ENCODE measurements around the gene COL8A1.

The COL8A1 gene

DNA sequence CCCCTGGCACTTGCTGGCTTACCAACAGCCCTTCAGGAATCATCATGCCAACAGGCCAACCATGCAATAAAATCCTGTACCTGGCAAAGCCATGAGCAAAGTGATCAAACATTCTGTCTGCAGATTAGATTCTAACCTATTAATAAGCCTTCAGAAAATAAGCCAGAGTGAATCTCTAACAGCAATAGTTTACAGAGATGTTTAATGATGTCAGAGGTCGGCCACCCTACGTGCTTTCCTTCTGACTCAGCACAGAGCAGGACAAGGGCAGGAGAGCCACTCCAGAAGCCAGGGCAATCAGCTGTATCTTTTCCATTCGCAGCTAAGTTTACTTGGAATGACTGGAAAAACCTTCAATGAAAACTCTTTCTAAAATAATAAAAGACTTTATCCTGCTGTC is 13.1 kb downstream of the COL8A1 start:
- H3K27me3 Mint-ChIP-seq = no peaks in the 10 kb centered on the region

DNA sequence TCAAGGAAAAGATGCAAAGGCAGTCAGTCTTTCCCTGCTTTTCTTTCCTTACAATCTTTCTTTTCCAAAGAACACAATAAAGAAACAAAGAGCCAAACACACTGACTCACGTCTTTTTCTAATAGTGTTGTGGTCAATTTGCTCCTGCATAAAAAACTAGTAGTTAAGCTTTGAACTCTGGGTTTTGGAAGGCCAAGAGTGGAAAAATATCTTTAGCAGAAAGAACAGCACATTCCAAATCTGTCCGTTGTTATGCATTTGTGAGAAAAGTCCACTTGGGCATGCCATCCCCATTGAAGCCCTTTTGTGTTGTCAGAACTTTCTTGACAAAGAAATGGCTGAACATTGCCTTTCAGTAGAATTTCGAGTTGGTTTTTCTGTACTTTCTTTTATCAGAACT is 18.2 kb downstream of the COL8A1 start:
- no peak for DNase-seq
- H3K27me3 Mint-ChIP-seq = peaks cover 8% of the 10 kb centered on the region
- no peak overlapping the region for H3K4me3 Mint-ChIP-seq
- H3K4me1 Mint-ChIP-seq = no peaks in the 10 kb centered on the region
- ATAC-seq = no peak
- no peaks in the 10 kb centered on the region for H3K9me3 Mint-ChIP-seq
- no peak overlapping the region for H3K27ac Mint-ChIP-seq

More for the DNA sequence above, 13.1 kb downstream of the COL8A1 start:
- Mint-ChIP-seq H3K4me1 (no peaks in the 10 kb centered on the region), H3K4me3 (no peak overlapping the region), H3K9me3 (no peaks in the 10 kb centered on the region), H3K27ac (no peak overlapping the region)
- ATAC-seq (no peak), DNase-seq (no peak)

DNA sequence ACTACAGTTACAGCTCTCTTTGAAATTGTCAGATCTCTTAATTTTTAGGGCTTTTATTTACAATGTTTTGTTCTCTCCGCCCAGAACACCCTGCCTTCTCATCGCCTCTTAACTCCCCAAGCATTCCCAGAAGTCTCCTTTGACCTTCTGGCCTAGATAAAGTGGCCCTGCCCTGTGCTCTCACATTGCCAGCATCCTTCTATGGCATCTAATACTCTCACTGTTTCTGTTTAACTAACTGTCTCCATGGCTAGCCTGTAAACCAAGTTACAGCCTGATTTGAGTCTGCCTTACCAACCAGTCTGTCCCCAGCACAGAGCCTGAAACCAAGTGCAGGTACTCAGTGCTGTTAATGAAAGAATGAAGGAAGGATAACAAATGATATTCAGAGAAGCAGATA is 19.9 kb downstream of the COL8A1 start:
- Mint-ChIP-seq H3K9me3 (no peaks in the 10 kb centered on the region), H3K27me3 (peaks cover 8% of the 10 kb centered on the region), H3K27ac (no peak overlapping the region), H3K4me1 (no peaks in the 10 kb centered on the region), H3K4me3 (no peak overlapping the region)
- ATAC-seq (no peak), DNase-seq (no peak)

DNA sequence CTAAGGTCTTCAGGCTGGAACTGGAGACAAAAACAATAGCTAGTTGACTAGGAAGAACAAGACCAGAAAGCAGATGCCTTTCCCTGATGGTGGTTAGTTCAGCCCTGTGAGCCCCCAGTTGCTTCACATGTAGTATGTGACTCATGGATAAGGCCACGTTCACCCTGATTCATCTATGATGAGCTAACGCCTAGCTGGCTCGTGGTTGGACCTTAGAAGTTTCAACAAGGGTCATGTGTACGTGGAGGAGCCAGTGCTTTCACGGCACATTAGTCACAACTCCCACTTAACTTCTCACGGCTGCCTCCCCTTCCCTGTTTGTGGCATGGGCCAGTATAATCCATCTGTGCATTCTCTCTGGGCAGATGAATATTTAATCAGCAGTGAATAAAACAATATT is 20.6 kb downstream of the COL8A1 start:
- ATAC-seq = no peak
- DNase-seq = no peak
- H3K4me3 Mint-ChIP-seq = no peak overlapping the region
- no peaks in the 10 kb centered on the region for H3K4me1 Mint-ChIP-seq
- H3K27ac Mint-ChIP-seq = no peak overlapping the region
- peaks cover 8% of the 10 kb centered on the region for H3K27me3 Mint-ChIP-seq
- H3K9me3 Mint-ChIP-seq = no peaks in the 10 kb centered on the region

DNA sequence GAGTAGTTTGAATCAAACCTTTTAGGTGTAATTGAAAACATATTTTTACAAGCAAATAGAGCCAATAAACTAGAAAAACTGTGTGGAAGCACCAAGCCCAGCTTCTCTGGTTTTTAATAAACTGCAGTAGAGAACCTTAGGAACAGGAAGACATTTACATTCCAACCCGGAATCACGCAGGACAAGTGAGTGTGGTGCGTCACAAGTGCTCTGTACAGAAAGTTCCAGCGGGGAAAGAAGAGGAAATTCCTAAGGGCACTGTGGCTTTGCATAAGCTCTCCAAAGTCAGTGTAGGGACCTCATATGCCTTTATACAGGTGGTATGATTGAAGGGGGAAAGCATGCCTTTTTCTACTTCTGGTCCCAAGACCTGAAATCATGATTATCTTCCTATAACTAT is 21.6 kb downstream of the COL8A1 start:
- Mint-ChIP-seq H3K27ac (no peak overlapping the region), H3K4me1 (no peaks in the 10 kb centered on the region), H3K27me3 (peaks cover 8% of the 10 kb centered on the region), H3K4me3 (no peak overlapping the region), H3K9me3 (no peaks in the 10 kb centered on the region)
- DNase-seq (no peak), ATAC-seq (no peak)

DNA sequence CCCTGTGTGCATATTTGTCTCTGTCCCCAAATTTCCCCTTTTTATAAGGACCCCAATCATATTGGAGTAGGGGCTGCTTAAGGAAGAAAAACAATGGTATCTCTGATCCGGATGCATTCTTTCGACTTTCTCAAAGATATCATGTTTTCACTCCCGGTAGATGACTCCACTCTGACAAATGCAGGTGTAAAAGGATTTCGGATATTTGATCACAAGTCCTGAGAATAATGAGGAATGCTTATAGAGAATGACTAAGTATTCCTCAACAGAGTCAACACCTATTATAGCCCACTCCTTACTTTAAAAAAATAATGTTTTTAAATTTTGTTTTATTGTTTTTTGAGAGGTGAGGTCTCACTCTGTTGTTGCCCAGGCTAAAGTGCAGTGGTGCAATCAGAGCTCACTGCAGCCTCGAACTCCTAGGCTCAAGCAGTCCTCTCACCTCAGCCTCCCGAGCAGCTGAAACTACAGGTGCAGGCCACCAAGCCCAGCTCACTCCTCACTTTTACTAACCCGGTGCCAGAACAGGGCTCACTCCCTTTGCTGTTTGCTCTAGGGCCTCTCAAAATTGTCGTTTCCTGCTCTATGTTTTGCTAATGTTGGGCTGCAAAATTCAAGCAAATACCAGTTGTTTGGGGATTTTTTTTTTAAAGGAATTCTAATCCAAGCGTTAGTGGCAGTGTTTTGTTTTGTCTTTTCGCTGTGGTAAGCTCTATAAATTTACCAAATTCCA is 24.6 kb downstream of the COL8A1 start:
- Mint-ChIP-seq H3K27me3 (peaks cover 8% of the 10 kb centered on the region), H3K27ac (no peak overlapping the region), H3K9me3 (no peaks in the 10 kb centered on the region), H3K4me1 (no peaks in the 10 kb centered on the region), H3K4me3 (no peak overlapping the region)
- no peak for DNase-seq
- no peak for ATAC-seq

DNA sequence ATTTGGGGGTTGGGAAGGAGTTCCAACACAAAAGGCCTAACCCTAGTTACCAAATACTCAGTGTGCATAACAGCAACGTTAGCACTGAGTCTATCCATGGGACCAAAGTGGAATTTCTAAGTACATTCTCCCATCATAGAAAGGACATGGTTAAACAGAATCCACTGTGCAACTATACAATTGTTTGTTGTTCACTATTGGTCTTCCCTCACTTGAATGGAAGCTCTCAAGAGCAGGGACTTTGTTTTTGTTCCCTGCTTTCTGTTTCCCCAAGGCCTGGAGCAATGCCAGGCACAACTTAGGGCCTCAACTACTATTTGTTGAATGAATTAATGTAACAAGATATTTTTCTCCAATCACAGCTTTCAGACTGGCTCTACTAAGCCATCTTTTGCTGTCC is 25.6 kb downstream of the COL8A1 start:
- Mint-ChIP-seq H3K4me3 (no peak overlapping the region), H3K4me1 (no peaks in the 10 kb centered on the region), H3K9me3 (no peaks in the 10 kb centered on the region), H3K27me3 (peaks cover 8% of the 10 kb centered on the region), H3K27ac (no peak overlapping the region)
- ATAC-seq (no peak), DNase-seq (no peak)

DNA sequence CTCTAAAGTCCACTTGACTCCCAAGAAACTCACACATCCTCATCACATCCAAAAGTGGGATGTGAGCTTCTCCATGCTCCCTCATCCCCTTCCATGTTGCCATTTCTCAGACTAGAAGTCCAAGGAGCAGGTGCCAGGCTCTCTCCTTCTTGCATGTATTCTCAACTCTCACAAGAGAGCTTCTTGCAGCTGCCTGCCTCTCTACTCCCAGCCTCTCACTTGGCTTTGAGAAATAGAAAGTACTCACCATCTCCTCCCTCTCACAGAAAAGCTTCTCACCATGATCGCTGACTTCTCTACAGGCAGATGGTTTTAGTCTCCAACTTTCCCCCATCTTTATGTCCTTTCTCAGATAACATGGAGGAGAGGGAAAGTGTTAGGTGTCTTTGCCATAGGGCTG is 26.6 kb downstream of the COL8A1 start:
- ATAC-seq = no peak
- H3K9me3 Mint-ChIP-seq = no peaks in the 10 kb centered on the region
- no peak overlapping the region for H3K4me3 Mint-ChIP-seq
- H3K27ac Mint-ChIP-seq = no peak overlapping the region
- H3K27me3 Mint-ChIP-seq = peaks cover 3% of the 10 kb centered on the region
- no peaks in the 10 kb centered on the region for H3K4me1 Mint-ChIP-seq
- no peak for DNase-seq

DNA sequence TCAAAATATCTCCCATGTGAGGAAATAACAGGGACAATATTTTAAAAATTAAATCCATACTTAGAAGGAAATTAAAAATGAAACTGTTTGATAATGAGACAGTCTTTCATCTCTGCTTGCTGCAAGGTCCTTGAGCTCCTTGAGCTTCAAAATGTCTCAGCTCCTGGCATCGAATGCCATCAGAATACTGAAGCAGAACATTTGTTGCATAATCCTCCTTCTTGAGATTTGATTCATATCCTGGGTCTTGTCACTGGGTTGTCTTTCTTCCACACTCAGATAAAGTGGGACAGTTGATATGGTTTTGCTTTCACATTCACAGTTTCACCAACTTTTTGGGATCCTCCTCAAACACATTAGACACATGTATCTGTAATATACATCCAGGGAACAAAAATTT is 27.8 kb downstream of the COL8A1 start:
- no peaks in the 10 kb centered on the region for H3K27me3 Mint-ChIP-seq
- H3K27ac Mint-ChIP-seq = no peak overlapping the region
- no peaks in the 10 kb centered on the region for H3K9me3 Mint-ChIP-seq
- DNase-seq (no peak), ATAC-seq (no peak)
- H3K4me3 Mint-ChIP-seq = no peak overlapping the region
- H3K4me1 Mint-ChIP-seq = no peaks in the 10 kb centered on the region

DNA sequence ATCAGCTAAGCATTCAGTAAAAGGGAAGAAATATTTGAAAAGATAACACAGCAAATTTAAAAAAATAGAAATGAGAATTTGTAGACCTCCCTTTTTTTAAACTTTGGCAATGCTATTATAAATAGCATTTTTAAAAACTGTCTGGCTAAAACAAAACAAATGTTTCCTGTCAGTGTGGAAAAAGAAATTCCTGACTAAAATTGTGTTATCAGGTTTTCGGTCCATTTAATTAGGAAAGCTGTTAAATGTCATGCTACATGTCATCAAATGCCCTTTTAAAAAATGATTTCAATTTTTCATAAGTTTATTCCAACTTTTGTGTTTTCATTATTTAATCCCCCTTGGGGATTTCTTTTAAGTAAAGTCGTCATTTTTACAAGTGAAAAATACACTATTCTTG is 29.6 kb downstream of the COL8A1 start:
- ATAC-seq (no peak), DNase-seq (no peak)
- H3K4me1 Mint-ChIP-seq = no peaks in the 10 kb centered on the region
- H3K27ac Mint-ChIP-seq = no peak overlapping the region
- H3K9me3 Mint-ChIP-seq = no peaks in the 10 kb centered on the region
- no peaks in the 10 kb centered on the region for H3K27me3 Mint-ChIP-seq
- H3K4me3 Mint-ChIP-seq = no peak overlapping the region

DNA sequence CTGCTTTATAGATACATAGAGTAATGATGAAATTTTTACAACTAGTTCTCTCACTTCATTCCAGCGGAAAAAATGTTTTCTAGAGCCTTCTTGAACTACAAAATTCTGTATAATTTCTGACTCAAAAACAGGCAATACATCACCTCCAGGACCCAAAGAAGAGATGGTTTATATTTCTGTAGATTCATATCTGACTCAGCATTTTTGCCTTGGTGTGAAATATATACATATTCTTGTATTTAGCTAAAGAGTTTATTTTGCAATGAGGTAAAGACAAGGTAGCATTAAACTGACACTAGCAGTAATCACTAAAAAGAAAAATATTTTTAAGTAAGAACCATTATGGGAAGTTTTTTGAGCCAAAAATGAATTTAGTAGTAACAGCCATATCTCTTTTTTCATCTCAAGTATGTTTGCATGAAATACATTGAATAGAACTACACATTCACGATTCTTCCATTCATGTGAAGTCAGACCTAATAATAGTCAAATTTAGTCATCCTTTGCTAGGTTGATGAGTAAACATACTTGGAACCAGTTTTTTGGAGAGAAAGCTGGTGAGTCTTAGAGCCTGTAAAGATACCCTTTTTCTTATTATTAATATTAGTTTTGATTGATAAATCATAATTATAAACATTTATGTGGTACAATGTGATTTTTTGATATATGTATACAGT is 31.6 kb downstream of the COL8A1 start:
- Mint-ChIP-seq H3K4me1 (no peaks in the 10 kb centered on the region), H3K27me3 (no peaks in the 10 kb centered on the region), H3K4me3 (no peak overlapping the region), H3K27ac (no peak overlapping the region), H3K9me3 (no peaks in the 10 kb centered on the region)
- ATAC-seq = no peak
- no peak for DNase-seq

DNA sequence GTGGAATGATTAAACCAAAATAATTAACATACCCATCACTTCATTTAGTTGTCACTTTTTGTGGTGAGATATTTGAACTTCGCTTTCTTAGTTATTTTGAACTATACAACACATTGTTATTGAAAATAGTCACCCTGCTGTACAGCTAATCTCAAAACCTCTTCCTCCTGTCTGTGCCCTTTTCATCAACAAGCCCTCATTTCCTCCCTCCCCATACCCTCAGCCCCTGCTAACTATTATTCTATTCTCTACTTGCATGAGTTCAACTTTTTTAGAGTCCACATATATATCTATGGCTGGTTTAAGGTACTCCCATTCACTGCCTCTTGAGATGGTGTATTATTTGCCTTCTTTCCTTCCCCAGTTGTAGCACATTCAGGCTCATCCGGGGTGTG is 32.2 kb downstream of the COL8A1 start:
- H3K4me1 Mint-ChIP-seq = no peaks in the 10 kb centered on the region
- no peaks in the 10 kb centered on the region for H3K9me3 Mint-ChIP-seq
- no peak overlapping the region for H3K27ac Mint-ChIP-seq
- no peak for ATAC-seq
- H3K27me3 Mint-ChIP-seq = no peaks in the 10 kb centered on the region
- H3K4me3 Mint-ChIP-seq = no peak overlapping the region
- DNase-seq = no peak

DNA sequence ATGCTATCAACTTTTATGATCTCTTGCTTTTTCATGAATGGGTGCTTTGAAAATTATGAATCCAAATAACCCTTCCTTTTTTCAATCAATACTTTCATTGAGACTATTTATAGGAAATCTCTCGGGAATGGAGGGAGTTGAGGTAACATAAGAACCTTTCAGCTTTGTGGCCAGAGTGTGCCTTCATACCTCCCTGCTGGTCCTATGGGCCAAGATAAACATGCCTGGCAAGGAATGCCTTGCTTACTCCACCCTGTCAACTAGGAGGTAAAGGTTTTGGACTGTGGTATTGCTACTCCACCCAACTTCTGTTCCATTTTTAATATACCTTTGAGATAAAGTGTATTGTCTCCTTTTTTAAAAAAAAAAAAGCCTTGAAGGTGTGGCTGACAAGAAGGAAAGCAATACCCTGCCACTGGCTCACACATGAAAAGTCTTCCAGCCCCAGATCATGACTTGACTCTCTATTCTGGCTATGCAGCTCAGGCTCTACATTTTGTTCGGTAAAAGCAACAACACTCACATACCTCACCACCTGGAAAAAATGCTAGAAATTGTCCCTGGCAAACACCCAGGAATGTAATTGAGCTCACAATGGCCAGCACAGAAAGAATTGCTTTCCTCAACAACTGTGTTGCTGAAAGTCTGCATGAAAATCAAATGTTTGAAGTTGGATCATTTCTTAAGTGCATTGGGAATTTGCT is 35.8 kb downstream of the COL8A1 start:
- no peak for DNase-seq
- no peaks in the 10 kb centered on the region for H3K4me1 Mint-ChIP-seq

DNA sequence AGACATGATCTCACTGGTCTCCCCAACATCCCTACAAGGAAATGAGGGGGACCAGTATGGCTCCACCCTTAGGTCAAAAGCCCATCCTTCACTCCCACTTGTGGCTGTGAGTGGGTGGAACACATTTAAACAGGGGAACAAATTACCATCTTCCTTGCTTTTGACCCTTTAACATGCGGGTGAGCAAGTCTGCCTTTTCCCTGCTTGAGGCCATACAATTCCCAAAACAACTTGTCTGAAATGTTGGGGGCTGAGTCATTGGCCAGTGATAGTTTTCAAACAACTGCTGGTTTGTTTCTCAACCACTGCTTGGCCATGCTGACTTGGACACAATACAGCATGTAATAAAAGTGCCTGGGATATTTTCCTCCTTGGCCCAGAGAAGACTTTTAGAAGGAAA is 39.6 kb downstream of the COL8A1 start:
- Mint-ChIP-seq H3K4me3 (no peak overlapping the region), H3K4me1 (no peaks in the 10 kb centered on the region), H3K9me3 (no peaks in the 10 kb centered on the region), H3K27me3 (no peaks in the 10 kb centered on the region), H3K27ac (no peak overlapping the region)
- no peak for DNase-seq
- ATAC-seq = no peak

More for the DNA sequence above, 35.8 kb downstream of the COL8A1 start:
- Mint-ChIP-seq H3K27me3 (no peaks in the 10 kb centered on the region), H3K4me3 (no peak overlapping the region), H3K9me3 (no peaks in the 10 kb centered on the region), H3K27ac (no peak overlapping the region)
- no peak for ATAC-seq

DNA sequence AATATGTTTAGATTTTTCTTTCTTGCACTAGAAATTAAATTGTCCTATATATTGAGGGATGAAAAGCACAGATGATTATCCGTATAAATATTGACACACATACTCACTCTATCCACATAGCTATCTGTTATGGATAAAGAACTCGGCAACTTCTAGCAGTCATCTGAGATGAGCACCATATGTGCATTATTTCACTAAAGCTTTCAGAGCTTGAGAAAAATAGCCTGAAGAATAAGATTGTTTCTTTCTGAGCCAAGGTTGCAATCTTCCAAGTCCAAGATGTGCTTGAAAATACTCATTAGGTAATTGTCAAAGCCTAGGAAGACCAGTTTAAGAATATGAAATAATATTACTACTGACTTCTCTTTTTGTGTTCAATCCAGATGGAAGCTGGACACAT is 40.5 kb downstream of the COL8A1 start:
- Mint-ChIP-seq H3K9me3 (no peaks in the 10 kb centered on the region), H3K4me1 (no peaks in the 10 kb centered on the region), H3K4me3 (no peak overlapping the region), H3K27ac (no peak overlapping the region), H3K27me3 (no peaks in the 10 kb centered on the region)
- DNase-seq (no peak), ATAC-seq (no peak)

DNA sequence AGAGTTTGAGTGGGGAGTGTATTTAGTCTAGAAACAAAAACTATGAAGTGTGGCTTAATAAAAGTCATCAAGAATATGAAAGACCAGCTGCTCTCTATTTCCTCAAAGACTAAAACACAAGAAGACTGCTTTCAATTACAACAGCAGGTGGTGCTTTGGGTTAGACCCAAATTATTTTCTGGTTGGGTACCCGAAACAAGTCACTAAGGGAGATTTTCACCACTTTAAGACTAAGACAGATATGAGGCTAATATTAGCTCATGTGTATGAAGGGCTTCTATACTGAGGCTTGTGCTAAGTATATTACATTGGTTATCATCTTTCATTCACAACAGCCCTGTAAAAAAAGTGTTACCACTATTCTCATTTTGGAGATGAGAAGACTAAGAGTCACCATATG is 43.1 kb downstream of the COL8A1 start:
- H3K9me3 Mint-ChIP-seq = no peaks in the 10 kb centered on the region
- ATAC-seq (no peak), DNase-seq (no peak)
- H3K27ac Mint-ChIP-seq = no peak overlapping the region
- H3K27me3 Mint-ChIP-seq = no peaks in the 10 kb centered on the region
- H3K4me1 Mint-ChIP-seq = no peaks in the 10 kb centered on the region
- H3K4me3 Mint-ChIP-seq = no peak overlapping the region

Data from stimulated activated naive CD8-positive, alpha-beta T cell treated with anti-CD3 and anti-CD28 coated beads, Interleukin-15, amount 100 ng/mL, for 72 hours (primary cell).